Skin of body (tissue), 2 donors: ENCODE measurements around the gene MT1M. TPM values are rescaled to one million over a fixed set of nuclear protein-coding genes. Genes with fewer than 3 reads are reported as not detected.
"Not testable (repeated sequence)": the region's sequence is repeated elsewhere in the genome, so short reads cannot be mapped to it uniquely, and the experiment has no call there.

Experiments used
- DNase-seq: peaks from one replicate; lab custom pipeline; 2025; lab: John Stamatoyannopoulos, UW
- total RNA-seq: library from RNA; depleted of rRNA; stranded (reverse); fragments of >200 nt; gene quantifications from one replicate; pipeline ENCODE4 v1.2.3, GENCODE V29; 2014

MT1M gene
- 1.5 TPM for total RNA-seq

DNA sequence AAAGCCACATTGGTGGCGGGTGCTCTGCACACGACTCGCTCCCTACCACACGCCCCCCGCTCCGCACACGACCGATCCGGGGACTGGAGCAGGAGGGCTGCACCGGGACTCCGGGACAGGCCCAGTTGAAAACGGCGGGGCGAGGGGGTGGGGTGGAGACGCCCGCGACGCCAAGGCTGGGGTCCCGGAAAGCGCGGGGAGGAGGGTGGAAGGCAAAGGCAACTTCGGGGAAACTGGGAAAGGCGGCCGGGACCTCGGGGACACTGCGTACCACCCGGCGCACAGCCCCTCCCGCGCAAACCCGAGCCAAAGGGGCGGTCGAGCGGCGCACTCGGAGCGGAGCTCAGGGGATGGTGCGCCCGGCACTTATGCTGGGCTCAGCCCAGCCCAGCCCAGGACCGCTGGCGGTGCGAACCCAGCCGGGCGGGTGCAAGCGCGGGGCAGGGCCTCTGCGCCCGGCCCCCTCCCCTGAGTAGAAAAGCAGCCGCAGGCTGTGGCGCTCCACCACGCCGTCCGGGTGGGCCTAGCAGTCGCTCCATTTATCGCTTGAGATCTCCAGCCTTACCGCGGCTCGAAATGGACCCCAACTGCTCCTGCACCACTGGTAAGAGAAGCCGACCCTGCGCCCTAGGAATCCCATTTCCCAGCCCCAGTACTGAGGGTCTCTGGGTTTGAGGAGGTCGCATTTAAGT, at the start of gene MT1M:
MT1M (plus strand) TSS at position 504 of the 692 bp plus-strand sequence; CDS start at position 577, 73 bp downstream.
- peak; percentile 17 for DNase-seq

DNA sequence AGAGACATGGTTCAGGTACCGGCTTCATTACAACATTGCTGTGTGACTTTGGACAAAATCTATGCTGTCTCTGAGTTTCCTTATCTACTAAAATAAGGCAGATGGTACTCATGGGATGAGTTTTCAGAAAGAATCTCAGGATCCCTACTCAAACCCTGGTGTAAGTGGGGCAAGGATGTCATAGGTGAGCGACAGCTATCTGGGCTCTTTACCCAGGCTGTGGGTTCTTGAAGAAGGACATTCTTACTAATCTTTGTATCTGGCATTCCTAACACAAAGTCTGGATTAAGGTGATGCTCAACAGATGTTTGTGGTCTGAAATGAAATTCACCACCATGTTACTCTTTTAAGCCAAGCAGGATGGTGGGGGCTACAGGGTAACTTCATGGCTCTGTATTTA, 49.5 kb upstream of the MT1M start:
- DNase-seq = not testable (repeated sequence)

DNA sequence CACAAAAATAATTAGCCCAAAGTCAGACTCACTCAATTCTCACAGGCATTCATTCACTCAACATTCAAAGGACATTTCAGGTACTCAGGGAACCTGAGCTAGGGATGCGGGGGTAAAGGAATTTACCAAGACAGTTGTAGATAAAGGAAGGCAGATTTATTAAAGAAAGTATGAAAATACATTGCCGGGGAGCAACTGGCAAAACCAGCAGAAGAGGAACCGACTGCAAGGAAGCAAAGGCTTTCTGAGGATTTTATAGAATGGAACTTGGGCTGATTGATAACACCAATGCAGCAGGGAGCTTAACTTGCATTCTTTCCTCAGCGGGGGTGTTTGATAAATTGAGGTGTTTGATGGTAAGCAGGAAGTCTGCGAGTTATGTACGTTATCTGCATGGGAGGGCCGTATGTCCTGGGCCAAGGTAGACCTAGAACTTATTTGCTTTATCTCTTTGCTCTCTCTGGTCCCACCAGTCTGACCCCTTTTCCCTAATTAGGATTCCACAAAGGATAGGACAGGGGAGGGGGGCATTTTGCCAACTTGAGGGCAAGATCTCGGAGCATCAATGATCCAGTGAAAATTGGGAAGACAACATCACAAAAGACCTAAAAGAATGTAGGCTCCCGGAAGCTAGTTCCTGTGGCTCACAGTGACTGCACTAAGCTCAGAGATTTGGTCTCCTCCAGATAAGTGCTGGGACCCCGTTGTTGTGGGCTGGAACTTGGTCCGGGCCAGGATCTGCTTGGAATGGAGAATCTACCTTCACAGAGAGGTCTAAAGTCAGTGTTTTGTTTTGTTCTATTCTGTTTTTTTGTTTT, 48.9 kb upstream of the MT1M start:
- DNase-seq = no peak

DNA sequence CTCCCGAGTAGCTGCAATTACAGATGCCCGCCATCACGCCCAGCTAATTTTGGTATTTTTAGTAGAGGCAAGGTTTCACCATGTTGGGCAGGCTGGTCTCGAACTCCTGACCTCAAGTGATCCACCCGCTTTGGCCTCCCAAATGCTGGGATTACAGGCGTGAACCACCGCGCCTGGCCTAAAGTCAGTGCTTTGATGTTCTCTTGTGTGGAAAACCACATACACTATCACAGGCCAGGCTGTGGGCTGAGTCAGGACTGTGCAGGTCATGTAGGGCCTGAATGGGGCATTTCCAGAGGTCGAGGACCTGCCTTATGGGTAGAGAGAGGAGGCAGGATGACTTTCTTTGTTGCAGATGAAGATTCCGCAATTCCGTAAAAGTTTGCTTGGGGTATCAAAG, 48.2 kb upstream of the MT1M start:
- no peak for DNase-seq

DNA sequence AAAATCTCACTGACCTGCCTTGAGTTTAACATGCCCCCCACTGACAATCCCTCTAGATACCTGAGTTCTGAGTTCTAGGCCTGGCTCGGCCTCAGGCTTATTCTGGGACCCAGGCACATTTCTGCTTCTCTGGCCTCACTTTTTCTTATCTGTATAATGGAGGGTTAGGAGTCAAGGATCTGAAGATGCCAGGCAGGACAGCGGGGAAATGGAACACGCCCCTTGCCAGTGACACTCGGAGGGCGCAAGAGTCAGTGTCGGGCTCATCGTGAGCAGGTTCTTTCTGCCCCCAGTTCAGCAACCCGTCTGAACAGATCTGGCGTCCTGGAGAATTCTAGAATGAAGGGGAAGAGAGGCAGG, 43.7 kb upstream of the MT1M start:
- DNase-seq = no peak

DNA sequence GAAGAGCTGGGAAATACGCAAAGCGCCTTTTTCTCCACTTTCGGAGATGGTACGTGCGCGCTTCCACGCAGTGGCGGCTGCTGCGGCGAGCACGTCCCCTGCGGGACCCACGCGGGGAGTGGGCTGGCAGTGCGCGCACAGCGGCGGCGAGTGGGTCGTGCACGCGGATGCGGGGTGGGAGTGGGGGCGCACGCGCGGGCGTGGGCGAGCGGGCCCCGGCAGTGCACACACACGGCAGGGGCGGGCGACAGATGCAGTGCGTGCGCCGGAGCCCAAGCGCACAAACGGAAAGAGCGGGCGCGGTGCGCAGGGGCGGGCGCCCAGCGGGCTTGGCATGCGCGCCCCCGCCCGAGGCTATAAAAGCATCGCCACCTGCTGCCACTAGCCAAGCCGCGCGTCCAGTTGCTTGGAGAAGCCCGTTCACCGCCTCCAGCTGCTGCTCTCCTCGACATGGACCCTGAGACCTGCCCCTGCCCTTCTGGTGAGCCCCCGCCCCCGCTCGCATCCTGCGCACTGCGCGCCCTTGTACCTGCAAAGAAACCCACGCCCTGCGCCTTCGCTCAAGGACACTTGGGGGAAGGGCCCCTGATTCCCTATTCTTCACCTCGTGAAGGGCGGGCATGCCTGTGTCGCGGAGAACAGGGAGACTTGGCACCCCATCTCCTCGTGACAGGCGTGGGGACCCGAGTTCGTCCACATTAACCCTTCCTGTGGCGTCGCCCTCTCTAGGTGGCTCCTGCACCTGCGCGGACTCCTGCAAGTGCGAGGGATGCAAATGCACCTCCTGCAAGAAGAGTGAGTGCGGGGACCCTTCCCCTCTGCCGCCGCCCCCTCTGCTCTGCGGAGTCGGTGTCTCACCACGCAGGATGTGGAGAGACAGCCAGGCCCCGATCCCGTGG, 43.1 kb upstream of the MT1M start, which contains the start of gene MT3:
MT3 (plus strand) TSS at position 388 of the 899 bp plus-strand sequence; CDS start at position 451, 63 bp downstream.
- no peak for DNase-seq

DNA sequence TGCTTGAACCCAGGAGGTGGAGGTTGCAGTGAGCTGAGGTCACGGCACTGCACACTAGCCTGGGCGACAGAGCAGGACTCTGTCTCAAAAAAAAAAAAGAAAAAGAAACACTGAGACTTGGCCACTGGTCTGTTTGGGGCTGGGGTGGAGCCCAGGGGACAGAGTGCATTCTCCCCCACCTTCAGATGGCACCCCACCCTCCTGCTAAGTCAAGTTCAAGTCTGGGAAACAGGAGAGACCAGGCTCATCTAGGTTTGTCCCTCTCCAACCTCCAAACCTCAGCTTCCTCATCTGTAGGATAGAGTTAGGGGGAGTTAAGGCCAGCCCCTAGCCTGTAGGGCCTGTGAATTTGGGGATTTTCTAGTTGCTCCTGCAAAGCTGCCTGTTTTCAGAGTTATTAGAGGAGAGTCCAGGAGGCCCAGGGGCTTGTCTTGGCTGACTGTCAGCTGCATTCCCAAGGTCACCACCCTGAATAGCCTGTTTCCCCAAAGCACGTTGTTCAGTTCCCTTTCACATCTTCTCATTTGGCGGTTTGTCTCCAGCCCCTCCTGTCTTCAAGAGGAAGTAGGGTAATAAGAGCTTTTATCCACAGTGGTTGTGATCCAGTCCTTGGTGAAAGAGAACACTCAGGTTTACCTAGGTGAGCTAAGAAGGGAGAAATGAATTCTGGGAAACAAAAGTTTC, 40.9 kb upstream of the MT1M start:
- DNase-seq = no peak

DNA sequence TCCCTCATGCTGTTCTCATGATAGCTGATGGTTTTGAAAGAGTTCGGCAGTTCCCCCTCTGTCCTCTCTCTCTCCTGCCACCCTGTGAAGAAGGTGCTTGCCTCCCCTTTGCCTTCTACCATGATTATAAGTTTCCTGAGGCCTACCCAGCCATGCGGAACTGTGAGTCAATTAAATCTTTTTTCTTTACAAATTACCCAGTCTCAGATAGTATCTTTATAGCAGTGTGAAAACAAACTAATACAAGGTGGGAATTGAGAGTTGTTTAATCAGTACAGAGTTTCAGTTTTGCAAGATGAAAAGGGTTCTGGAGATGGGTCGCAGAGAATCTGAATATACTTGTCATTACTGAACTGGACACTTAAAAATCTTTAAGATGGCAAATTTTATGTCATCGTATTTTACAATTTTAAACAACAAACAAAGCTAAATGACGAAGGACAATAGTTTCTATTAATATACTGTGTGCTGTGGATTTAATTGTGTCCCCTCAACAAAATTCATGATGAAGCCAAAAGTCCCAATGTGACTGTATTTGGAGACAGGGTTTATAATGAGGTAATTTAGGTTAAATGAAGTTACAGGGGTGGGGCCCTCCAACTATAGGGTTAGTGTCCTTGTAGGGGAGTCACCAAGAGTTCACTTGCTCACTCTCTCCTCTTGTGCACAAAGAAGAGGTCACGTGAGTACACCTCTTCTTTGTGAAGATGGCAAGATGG, 38.7 kb upstream of the MT1M start:
- no peak for DNase-seq

DNA sequence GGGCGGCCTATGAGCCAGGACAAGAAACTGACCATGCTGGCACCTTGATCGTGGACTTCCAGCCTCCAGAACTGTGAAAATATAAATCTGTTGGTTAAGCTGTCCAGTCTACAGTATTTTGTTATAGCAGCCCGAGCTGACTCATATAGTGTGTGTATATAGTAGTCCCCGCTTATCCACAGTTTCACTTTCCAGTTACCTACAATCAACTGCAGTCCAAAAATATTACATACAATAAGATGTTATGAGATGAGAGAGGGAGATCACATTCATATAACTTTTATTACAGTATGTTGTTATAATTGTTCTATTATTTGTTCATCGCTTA, 38.2 kb upstream of the MT1M start:
- DNase-seq = no peak

DNA sequence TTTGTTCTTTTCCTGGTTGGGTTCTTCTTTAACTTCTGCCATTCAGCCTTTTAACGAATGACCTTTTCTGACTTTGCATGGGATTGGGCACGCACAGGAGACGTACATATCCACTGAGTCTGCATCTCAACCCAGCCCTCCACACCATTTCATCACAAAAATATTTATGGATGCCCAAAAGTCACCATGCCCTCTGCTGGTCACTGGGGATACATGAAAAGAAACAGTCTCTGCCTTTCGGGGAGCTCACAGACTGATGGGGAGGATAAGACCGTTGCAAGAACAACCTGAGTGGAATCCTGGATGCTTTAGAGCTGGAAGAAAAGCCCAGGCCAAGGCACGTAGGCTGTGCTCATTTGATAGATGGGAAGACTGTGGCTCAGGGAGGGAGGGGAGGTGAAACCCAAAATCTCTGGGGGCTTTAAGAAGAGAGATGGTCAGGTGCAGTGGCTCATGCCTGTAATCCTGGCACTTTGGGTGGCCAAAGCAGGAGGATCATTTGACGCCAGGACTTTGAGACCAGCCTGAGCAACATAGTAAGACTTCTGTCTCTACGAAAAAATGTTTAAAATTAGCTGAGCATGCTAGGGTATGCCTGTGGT, 32.0 kb upstream of the MT1M start:
- DNase-seq = no peak

DNA sequence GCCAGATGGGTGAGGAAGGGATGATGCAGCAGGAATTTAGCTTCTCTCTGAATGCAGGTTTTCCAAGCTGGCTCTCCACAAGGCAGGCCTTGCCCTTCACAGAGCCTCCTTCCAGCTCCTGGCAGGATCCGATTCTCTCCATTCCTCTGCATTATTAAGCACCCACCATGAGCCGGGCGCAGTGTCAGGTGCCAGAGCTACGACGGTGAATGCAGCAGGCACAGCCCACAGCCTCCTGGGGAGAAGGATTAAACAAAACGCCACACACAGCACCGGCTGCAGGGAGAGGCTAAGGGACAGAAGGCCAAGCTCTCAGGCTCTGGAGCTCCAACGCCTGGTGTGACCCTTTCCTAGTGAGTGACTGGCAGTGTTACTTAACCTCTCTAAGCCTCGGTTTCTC, 31.1 kb upstream of the MT1M start:
- DNase-seq = no peak

DNA sequence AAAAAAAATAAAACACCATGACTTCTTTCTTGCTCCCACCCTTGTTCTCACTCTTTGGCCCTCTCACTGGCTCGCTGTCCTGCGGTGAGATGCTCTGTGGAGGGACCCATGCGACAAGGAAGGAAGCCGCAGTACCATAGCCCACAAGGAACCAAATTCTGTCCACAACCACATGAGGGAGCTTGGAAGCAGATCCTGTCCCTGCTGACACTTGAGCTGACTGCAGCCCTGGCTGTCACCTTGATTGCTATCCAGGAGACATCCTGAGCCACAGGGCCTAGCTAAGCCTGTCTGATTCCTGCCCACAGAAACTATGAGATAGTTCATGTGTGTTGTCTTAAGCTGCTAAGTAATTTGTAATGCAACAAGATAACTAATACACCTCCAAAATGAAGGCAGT, 28.9 kb upstream of the MT1M start:
- DNase-seq = peak; percentile 39

DNA sequence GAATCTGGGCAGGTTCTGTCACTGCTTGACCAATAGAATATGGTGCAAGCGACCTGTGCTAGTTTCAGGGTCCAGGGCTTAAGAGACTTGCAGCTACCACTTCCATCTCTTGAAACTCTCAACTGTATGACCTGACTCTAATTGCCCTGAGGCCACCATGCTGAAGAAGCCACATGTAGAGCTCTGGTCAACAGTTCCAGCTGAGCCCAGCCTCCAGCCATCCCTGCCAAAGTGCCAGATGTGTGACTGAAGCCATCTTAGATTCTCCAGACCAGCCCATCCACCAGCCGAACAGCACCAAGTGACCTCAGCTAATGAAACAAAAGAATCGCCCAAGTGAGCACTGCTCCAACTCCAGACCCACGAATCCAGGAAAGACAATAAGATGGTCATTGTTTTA, 27.5 kb upstream of the MT1M start:
- DNase-seq = no peak

DNA sequence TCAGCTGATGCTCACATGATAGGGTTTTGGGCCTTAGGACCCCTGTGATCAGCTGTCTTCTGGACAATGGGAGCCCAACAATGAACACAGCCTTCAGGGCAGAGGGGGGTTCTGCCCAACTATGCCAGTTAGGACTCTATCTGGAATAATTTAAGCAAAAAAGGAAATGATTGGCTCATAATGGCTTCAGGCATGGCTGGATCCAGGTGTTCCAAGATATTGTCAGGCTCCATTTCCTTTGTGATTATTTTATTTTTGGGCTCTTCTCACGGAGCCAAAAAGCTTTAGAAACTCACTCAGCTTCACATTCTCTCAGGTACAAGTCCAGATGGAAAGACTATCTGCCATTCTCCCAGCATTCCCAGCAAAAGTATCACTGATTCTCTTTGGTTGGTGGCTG, 27.0 kb upstream of the MT1M start:
- DNase-seq = no peak

DNA sequence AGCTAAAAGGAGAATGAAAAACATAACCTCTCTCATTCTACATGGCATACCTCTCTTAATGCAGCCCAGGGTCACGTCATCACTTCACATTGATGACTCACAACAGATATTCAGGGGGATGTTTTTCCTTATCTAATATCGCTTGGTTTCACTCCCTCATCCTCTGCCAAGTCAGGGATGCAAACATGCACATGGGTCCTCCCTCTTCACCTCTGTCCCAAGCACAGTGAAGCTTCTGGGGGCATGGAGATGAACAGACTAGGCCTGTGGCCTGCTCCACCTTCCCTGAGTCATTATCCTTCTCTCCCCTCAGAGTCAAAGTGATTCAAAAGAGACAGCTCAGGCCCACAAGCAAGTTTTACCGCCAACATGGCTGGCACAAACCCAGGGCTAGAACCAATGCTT, 26.4 kb upstream of the MT1M start:
- DNase-seq = peak; percentile 51

DNA sequence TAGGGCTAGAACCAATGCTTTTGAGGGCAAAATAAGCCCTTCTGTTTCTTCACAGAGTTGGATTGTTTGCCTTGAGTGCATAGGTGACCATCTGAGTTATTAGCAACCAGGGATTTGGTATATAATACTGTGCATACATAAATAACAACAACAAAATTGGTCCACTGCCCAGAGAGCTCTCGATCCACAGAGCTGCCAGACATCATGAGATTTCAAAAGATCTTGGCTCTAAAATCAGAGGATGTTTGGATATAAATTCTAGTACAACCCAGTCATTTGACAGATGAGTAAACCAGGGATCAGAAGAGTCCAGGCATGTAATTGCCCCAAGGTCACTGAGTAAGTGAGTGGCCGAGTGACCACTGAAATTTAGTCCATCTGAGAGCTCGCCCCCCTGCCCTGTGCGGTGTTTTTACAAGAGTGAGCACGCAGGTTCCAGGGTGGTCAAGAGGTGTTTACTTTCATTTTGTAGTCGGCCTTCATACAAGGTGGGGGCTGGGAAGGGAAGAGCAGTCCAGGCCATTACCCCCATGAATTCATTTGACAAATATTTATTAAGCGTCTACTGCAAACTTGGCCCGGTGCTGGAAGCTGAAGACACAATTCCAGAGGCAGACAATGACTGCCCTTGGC, 25.9 kb upstream of the MT1M start:
- peak; percentile 90 for DNase-seq

DNA sequence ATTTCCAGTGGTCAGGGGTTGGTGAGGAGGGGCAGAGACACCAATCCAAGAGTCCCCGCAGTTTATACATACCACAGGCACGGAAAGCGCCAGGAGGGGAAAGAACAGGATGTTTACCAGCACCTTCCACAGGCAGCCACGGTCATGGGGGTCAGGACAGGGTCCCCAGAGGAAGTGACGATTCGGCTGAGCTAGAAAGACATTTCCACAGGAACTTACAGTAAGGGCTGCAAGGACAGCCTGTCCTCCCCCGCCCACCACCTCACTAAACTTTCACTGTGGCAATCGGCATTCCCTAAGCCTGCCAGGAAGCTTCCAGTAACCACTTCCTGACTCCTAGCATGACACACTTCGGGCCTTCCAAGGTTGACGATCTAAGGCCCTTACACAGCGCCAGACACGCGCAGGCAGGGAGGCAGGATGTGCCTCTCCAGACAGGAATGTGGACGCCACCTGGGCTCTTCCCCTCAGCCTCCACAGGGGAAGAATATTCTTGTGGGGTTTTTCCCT, 25.3 kb upstream of the MT1M start:
- peak; percentile 88 for DNase-seq

DNA sequence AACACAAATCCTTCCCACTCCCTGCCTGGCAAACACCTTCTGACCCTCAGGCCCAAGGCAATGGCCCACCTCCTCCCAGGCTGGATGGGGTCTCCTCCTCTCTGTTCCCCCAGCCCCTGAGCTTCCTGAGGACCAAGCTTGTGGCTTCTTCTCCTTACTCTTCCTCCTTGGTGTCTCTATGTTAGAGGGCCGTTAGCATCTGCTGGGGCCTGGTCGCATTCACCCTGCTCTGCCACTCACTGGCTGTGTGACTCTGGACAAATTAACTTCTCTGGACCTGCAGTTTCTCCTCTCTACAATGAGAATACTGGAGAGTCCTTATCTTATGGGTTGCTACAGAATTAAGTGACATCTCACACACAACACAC, 24.8 kb upstream of the MT1M start:
- DNase-seq = no peak

DNA sequence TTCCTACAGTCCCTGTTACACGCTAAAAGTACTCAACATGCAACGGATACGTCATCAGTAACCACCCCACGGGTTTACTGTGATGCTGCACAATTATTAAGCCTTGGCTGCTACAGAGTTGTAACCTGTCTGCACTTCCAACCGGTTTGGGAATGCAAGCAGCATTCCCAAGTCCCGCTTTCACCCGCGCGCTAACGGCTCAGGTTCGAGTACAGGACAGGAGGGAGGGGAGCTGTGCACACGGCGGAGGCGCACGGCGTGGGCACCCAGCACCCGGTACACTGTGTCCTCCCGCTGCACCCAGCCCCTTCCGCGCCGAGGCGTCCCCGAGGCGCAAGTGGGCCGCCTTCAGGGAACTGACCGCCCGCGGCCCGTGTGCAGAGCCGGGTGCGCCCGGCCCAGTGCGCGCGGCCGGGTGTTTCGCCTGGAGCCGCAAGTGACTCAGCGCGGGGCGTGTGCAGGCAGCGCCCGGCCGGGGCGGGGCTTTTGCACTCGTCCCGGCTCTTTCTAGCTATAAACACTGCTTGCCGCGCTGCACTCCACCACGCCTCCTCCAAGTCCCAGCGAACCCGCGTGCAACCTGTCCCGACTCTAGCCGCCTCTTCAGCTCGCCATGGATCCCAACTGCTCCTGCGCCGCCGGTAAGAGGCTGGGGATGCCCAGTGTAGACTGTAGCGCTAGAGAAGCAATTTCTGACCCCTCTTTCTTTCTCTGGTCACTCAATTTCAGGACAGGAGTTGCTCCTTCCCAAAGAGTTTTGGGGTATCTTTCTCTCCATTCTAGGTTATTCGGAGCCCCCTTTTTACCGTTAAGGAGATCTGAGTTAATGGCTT, 24.2 kb upstream of the MT1M start, which contains the start of gene MT2A:
MT2A (plus strand) TSS at position 542 of the 833 bp plus-strand sequence; CDS start at position 614, 72 bp downstream.
- peak; percentile 92 for DNase-seq
